NT2/D1 (cell line): ENCODE data around the gene KRAS.

ENCODE experiments used
- SUZ12 ChIP-seq: IDR thresholded peaks from 2 replicates; pipeline ENCODE4 v1.6.1; 2011; ENCODE audit not compliant: insufficient read length, insufficient read depth; ENCODE audit errors: extremely low read depth
- ZNF274 ChIP-seq: IDR thresholded peaks from 2 replicates; pipeline ENCODE4 v1.6.1; 2011; ENCODE audit warnings: mild to moderate bottlenecking, low read depth, low read length

GRCh38 chr12:25186038-25186787 lies 64.5 kb downstream of the KRAS start:
- TF ChIP-seq ZNF274 (no peak), SUZ12 (no peak)
